Stimulated activated naive CD8-positive, alpha-beta T cell treated with anti-CD3 and anti-CD28 coated beads, Interleukin-15, Interleukin-2, amounts not matched to agents 100 ng/mL and 50 ng/mL, for 24 hours (primary cell): ENCODE measurements around the gene CYB5A.
"Not testable (repeated sequence)": the region's sequence is repeated elsewhere in the genome, so short reads cannot be mapped to it uniquely, and the experiment has no call there.

Experiments used
- H3K27ac Mint-ChIP-seq: one replicate; pipeline ENCODE4 v1.8.0; 2021; ENCODE audit warnings: mild to moderate bottlenecking, mixed read lengths
- H3K27me3 Mint-ChIP-seq: one replicate; pipeline ENCODE4 v1.8.0; 2021; ENCODE audit warnings: mixed read lengths
- H3K36me3 Mint-ChIP-seq: one replicate; pipeline ENCODE4 v1.8.0; 2021; ENCODE audit warnings: low read depth, mixed read lengths
- H3K4me1 Mint-ChIP-seq: one replicate; pipeline ENCODE4 v1.8.0; 2021; ENCODE audit warnings: low read depth, mixed read lengths
- H3K4me3 Mint-ChIP-seq: one replicate; pipeline ENCODE4 v1.8.0; 2021; ENCODE audit warnings: mild to moderate bottlenecking, mixed read lengths
- H3K9me3 Mint-ChIP-seq: one replicate; pipeline ENCODE4 v1.8.0; 2021; ENCODE audit warnings: mixed read lengths

The CYB5A gene

GRCh38 chr18:74291771-74292540, at the start of gene CYB5A:
CYB5A (minus strand) TSS chr18:74291963; CDS start chr18:74291875, 88 bp downstream.
- H3K36me3 Mint-ChIP-seq, result peaks cover 7% of the 10 kb centered on the region
- H3K27ac Mint-ChIP-seq, result peak within 1 kb of the TSS; percentile 90
- H3K27me3 Mint-ChIP-seq, result no peaks in the 10 kb centered on the region
- peak within 1 kb of the TSS; percentile 92 for H3K4me3 Mint-ChIP-seq
- peaks cover 31% of the 10 kb centered on the region for H3K4me1 Mint-ChIP-seq
- no peaks in the 10 kb centered on the region for H3K9me3 Mint-ChIP-seq

GRCh38 chr18:74337912-74338309, 46.1 kb upstream of the CYB5A start:
- H3K9me3 Mint-ChIP-seq, result no peaks in the 10 kb centered on the region
- no peaks in the 10 kb centered on the region for H3K36me3 Mint-ChIP-seq
- no peak overlapping the region for H3K27ac Mint-ChIP-seq
- H3K4me1 Mint-ChIP-seq, result peaks cover 10% of the 10 kb centered on the region
- H3K27me3 Mint-ChIP-seq, result peaks cover 9% of the 10 kb centered on the region
- no peak overlapping the region for H3K4me3 Mint-ChIP-seq

GRCh38 chr18:74337155-74337911, 45.6 kb upstream of the CYB5A start:
- H3K27ac Mint-ChIP-seq, result no peak overlapping the region
- no peaks in the 10 kb centered on the region for H3K36me3 Mint-ChIP-seq
- peaks cover 10% of the 10 kb centered on the region for H3K4me1 Mint-ChIP-seq
- H3K27me3 Mint-ChIP-seq, result peaks cover 9% of the 10 kb centered on the region
- H3K9me3 Mint-ChIP-seq, result no peaks in the 10 kb centered on the region
- H3K4me3 Mint-ChIP-seq, result no peak overlapping the region

- Mint-ChIP-seq H3K36me3 (no peaks in the 10 kb centered on the region), H3K4me3 (no peak overlapping the region), H3K9me3 (no peaks in the 10 kb centered on the region), H3K4me1 (peaks cover 10% of the 10 kb centered on the region), H3K27me3 (peaks cover 9% of the 10 kb centered on the region), H3K27ac (no peak overlapping the region)
These were observed 44.9 kb upstream of the CYB5A start for GRCh38 chr18:74336656-74337055.

GRCh38 chr18:74334242-74334893, 42.6 kb upstream of the CYB5A start:
- H3K9me3 Mint-ChIP-seq, result no peaks in the 10 kb centered on the region
- peaks cover 10% of the 10 kb centered on the region for H3K27me3 Mint-ChIP-seq
- no peak overlapping the region for H3K27ac Mint-ChIP-seq
- H3K4me1 Mint-ChIP-seq, result peaks cover 10% of the 10 kb centered on the region
- H3K36me3 Mint-ChIP-seq, result no peaks in the 10 kb centered on the region
- H3K4me3 Mint-ChIP-seq, result no peak overlapping the region

GRCh38 chr18:74333091-74333490, 41.3 kb upstream of the CYB5A start:
- H3K27me3 Mint-ChIP-seq, result peaks cover 10% of the 10 kb centered on the region
- H3K4me3 Mint-ChIP-seq, result no peak overlapping the region
- no peaks in the 10 kb centered on the region for H3K9me3 Mint-ChIP-seq
- no peaks in the 10 kb centered on the region for H3K36me3 Mint-ChIP-seq
- H3K27ac Mint-ChIP-seq, result no peak overlapping the region
- H3K4me1 Mint-ChIP-seq, result peaks cover 10% of the 10 kb centered on the region

- H3K4me1 Mint-ChIP-seq, result peaks cover 10% of the 10 kb centered on the region
- H3K4me3 Mint-ChIP-seq, result no peak overlapping the region
- no peaks in the 10 kb centered on the region for H3K9me3 Mint-ChIP-seq
- H3K36me3 Mint-ChIP-seq, result no peaks in the 10 kb centered on the region
- H3K27me3 Mint-ChIP-seq, result peaks cover 4% of the 10 kb centered on the region
- no peak overlapping the region for H3K27ac Mint-ChIP-seq
These were observed 39.6 kb upstream of the CYB5A start for GRCh38 chr18:74331404-74331803.

- H3K27me3 Mint-ChIP-seq, result peaks cover 13% of the 10 kb centered on the region
- H3K36me3 Mint-ChIP-seq, result no peaks in the 10 kb centered on the region
- no peak overlapping the region for H3K4me3 Mint-ChIP-seq
- no peak overlapping the region for H3K27ac Mint-ChIP-seq
- peaks cover 7% of the 10 kb centered on the region for H3K4me1 Mint-ChIP-seq
- no peaks in the 10 kb centered on the region for H3K9me3 Mint-ChIP-seq
These were observed 38.0 kb upstream of the CYB5A start for GRCh38 chr18:74329688-74330205.

- H3K36me3 Mint-ChIP-seq, result no peaks in the 10 kb centered on the region
- no peaks in the 10 kb centered on the region for H3K9me3 Mint-ChIP-seq
- no peak overlapping the region for H3K27ac Mint-ChIP-seq
- H3K27me3 Mint-ChIP-seq, result peaks cover 16% of the 10 kb centered on the region
- H3K4me1 Mint-ChIP-seq, result no peaks in the 10 kb centered on the region
- H3K4me3 Mint-ChIP-seq, result no peak overlapping the region
These were observed 36.4 kb upstream of the CYB5A start for GRCh38 chr18:74328206-74328605.

GRCh38 chr18:74326791-74327190, 35.0 kb upstream of the CYB5A start:
- not testable (repeated sequence) for H3K9me3 Mint-ChIP-seq, H3K27ac Mint-ChIP-seq, H3K36me3 Mint-ChIP-seq, H3K4me1 Mint-ChIP-seq, H3K4me3 Mint-ChIP-seq
- H3K27me3 Mint-ChIP-seq, result peaks cover 18% of the 10 kb centered on the region

- Mint-ChIP-seq H3K4me1 (no peaks in the 10 kb centered on the region), H3K27ac (no peak overlapping the region), H3K9me3 (no peaks in the 10 kb centered on the region), H3K4me3 (no peak overlapping the region), H3K27me3 (peaks cover 18% of the 10 kb centered on the region), H3K36me3 (no peaks in the 10 kb centered on the region)
These were observed 34.5 kb upstream of the CYB5A start for GRCh38 chr18:74326231-74326630.

- Mint-ChIP-seq H3K4me3 (no peak overlapping the region), H3K9me3 (no peaks in the 10 kb centered on the region), H3K27me3 (no peaks in the 10 kb centered on the region), H3K27ac (no peak overlapping the region), H3K36me3 (no peaks in the 10 kb centered on the region), H3K4me1 (no peaks in the 10 kb centered on the region)
These were observed 24.8 kb upstream of the CYB5A start for GRCh38 chr18:74316257-74317170.

- Mint-ChIP-seq H3K4me3 (no peak within 1 kb of the TSS), H3K27me3 (peaks cover under 1% of the 10 kb centered on the region), H3K27ac (no peak within 1 kb of the TSS)
These were observed 23.9 kb upstream of the CYB5A start, which contains the start of gene C18orf63 for GRCh38 chr18:74315464-74316256. C18orf63 (plus strand) TSS chr18:74315839; CDS start chr18:74317866, 2,027 bp downstream.

More at GRCh38 chr18:74315464-74316256, 23.9 kb upstream of the CYB5A start, which contains the start of gene C18orf63:
- no peaks in the 10 kb centered on the region for H3K4me1 Mint-ChIP-seq
- no peaks in the 10 kb centered on the region for H3K9me3 Mint-ChIP-seq
- no peaks in the 10 kb centered on the region for H3K36me3 Mint-ChIP-seq
